ENCODE measurements around the gene IL1RN.
"Not testable (repeated sequence)": the region's sequence is repeated elsewhere in the genome, so short reads cannot be mapped to it uniquely, and the experiment has no call there.

The IL1RN gene

GRCh38 chr2:113126845-113127645 lies at the start of gene IL1RN:
TSS of gene IL1RN (plus strand) at chr2:113127598. CDS start at chr2:113127625, 27 bp downstream.
- DNase-seq, result no peak

GRCh38 chr2:113077921-113078320 lies 49.5 kb upstream of the IL1RN start:
- DNase-seq, result no peak

GRCh38 chr2:113078350-113078839 lies 49.0 kb upstream of the IL1RN start:
- DNase-seq, result no peak

GRCh38 chr2:113079131-113079530 lies 48.3 kb upstream of the IL1RN start:
- no peak for DNase-seq

- peak; percentile 60 to 61 for DNase-seq
Measured at GRCh38 chr2:113080134-113080533, 47.3 kb upstream of the IL1RN start.

GRCh38 chr2:113081488-113082210 lies 45.7 kb upstream of the IL1RN start:
- DNase-seq, result no peak

- DNase-seq, result no peak
Measured at GRCh38 chr2:113083296-113083695, 44.1 kb upstream of the IL1RN start.

- DNase-seq, result no peak
Measured at GRCh38 chr2:113084249-113085000, 43.0 kb upstream of the IL1RN start.

- DNase-seq, result no peak
Measured at GRCh38 chr2:113085542-113085941, 41.9 kb upstream of the IL1RN start.

- no peak for DNase-seq
Measured at GRCh38 chr2:113088213-113088992, 39.0 kb upstream of the IL1RN start.

- no peak for DNase-seq
Measured at GRCh38 chr2:113089916-113090315, 37.5 kb upstream of the IL1RN start.

GRCh38 chr2:113091231-113091896 lies 36.0 kb upstream of the IL1RN start:
- no peak for DNase-seq

- DNase-seq, result no peak
Measured at GRCh38 chr2:113092864-113093612, 34.4 kb upstream of the IL1RN start.

GRCh38 chr2:113093613-113093977 lies 33.8 kb upstream of the IL1RN start:
- no peak for DNase-seq

GRCh38 chr2:113096306-113096705 lies 31.1 kb upstream of the IL1RN start:
- not testable (repeated sequence) for DNase-seq

GRCh38 chr2:113096842-113097618 lies 30.4 kb upstream of the IL1RN start:
- DNase-seq, result not testable (repeated sequence)

GRCh38 chr2:113098041-113098440 lies 29.4 kb upstream of the IL1RN start:
- no peak for DNase-seq

- no peak for DNase-seq
Measured at GRCh38 chr2:113098532-113098931, 28.9 kb upstream of the IL1RN start.

GRCh38 chr2:113102133-113102532 lies 25.3 kb upstream of the IL1RN start:
- no peak for DNase-seq

GRCh38 chr2:113103277-113103676 lies 24.1 kb upstream of the IL1RN start:
- no peak for DNase-seq
